Right atrium auricular region (tissue), 2 donors: Measurements from ENCODE around the gene NRF1. TPM values are rescaled to one million over a fixed set of nuclear protein-coding genes. Genes with fewer than 3 reads are reported as not detected.

Experiments used
- DNase-seq: peaks from one replicate; pipeline ENCODE4 v3.0.0-alpha.2; 2019; ENCODE audit warnings: low spot score
- H3K27ac ChIP-seq, 2 donors: fragments of 200-600 bp; sonication (generic); 1 replicate in 1 of 2; 2 replicates in 1 of 2; pipeline ENCODE4 v1.5.1; 2016 to 2019
- H3K27me3 ChIP-seq, 2 donors: fragments of 200-600 bp; sonication (generic); one replicate each; pipeline versions ENCODE4 v1.5.1 to v1.6.0; 2017 to 2019
- H3K36me3 ChIP-seq: fragments of 200-600 bp; sonication (generic); one replicate; pipeline ENCODE4 v1.5.1; 2016
- H3K4me1 ChIP-seq, 2 donors: fragments of 200-600 bp; sonication (generic); one replicate each; pipeline versions ENCODE4 v1.5.1 to v1.6.0; 2017 to 2019
- H3K4me3 ChIP-seq, 2 donors: fragments of 200-600 bp; sonication (generic); 1 replicate in 1 of 2; 2 replicates in 1 of 2; pipeline ENCODE4 v1.5.1; 2017 to 2019; ENCODE audit warnings: mild to moderate bottlenecking in 1 of 2, moderate library complexity in 1 of 2
- H3K9me3 ChIP-seq, 2 donors: fragments of 200-600 bp; sonication (generic); one replicate each; pipeline ENCODE4 v1.5.1; 2019
- total RNA-seq, 2 donors: library from RNA; depleted of rRNA; stranded (reverse); fragments of >200 nt; gene quantifications; one replicate each; pipeline ENCODE4 v1.1.0, GENCODE V29; 2016
- TF ChIP-seq, protein P1 (sequence below), 2 donors: fragments of 200-600 bp; sonication (generic); IDR thresholded peaks; one replicate each; pipeline ENCODE4 v1.5.1; 2019; ENCODE audit warnings: antibody characterized with exemption in 2 of 2

Gene NRF1
- total RNA-seq, 2 donors from 2014 or later, result 14.9 to 21.2 TPM

GRCh38 chr7:129684777-129685176, 73.3 kb downstream of the NRF1 start:
- no peaks in the 10 kb centered on the region for H3K36me3 ChIP-seq
- no peak overlapping the region for H3K27ac ChIP-seq
- H3K9me3 ChIP-seq, result no peaks in the 10 kb centered on the region
- DNase-seq, result no peak
- H3K4me1 ChIP-seq, result no peaks in the 10 kb centered on the region
- no peak overlapping the region for H3K4me3 ChIP-seq
- TF ChIP-seq, protein P1, sequence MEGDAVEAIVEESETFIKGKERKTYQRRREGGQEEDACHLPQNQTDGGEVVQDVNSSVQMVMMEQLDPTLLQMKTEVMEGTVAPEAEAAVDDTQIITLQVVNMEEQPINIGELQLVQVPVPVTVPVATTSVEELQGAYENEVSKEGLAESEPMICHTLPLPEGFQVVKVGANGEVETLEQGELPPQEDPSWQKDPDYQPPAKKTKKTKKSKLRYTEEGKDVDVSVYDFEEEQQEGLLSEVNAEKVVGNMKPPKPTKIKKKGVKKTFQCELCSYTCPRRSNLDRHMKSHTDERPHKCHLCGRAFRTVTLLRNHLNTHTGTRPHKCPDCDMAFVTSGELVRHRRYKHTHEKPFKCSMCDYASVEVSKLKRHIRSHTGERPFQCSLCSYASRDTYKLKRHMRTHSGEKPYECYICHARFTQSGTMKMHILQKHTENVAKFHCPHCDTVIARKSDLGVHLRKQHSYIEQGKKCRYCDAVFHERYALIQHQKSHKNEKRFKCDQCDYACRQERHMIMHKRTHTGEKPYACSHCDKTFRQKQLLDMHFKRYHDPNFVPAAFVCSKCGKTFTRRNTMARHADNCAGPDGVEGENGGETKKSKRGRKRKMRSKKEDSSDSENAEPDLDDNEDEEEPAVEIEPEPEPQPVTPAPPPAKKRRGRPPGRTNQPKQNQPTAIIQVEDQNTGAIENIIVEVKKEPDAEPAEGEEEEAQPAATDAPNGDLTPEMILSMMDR (IDR thresholded peaks at IDR 0.05), result no peak
- no peaks in the 10 kb centered on the region for H3K27me3 ChIP-seq

- TF ChIP-seq, protein P1 (IDR thresholded peaks at IDR 0.05), result no peak
- DNase-seq, result no peak
- Histone ChIP-seq H3K36me3 (peaks cover 3% of the 10 kb centered on the region), H3K27me3 (no peaks in the 10 kb centered on the region), H3K4me1 (no peaks in the 10 kb centered on the region), H3K4me3 (no peak overlapping the region), H3K27ac (no peak overlapping the region), H3K9me3 (no peaks in the 10 kb centered on the region)
Measured at GRCh38 chr7:129686063-129686462, 74.5 kb downstream of the NRF1 start.

DNA sequence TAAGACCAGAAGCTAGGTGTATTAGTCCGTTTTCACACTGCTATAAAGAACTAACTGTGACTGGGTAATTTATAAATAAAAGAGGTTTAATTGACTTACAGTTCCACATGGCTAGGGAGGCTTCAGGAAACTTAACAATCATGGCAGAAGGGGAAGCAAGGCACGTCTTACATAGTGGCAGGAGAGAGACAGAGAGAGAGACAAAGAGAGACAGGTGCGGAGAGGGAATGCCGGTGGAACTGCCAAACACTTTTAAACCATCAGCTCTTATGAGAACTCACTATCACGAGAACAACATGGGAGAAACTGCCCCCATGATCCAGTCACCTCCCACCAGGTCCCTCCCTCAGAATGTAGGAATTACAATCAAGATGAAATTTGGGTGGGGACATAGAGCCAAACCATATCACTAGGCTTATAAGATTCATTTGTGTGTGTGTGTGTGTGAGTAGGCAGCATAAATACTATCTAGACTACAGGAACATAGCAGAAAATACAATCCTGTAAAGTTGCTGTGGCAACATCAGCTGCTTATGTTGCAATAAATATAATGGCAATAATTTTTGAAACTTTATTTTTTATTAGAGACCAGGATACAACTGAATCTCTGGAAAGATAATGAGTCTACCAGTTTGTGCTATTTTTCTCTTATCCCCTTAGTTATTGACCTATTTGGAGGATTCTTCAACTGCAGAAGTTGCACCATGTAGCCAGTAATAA, 77.1 kb downstream of the NRF1 start:
- TF ChIP-seq, protein P1 (IDR thresholded peaks at IDR 0.05), result no peak
- Histone ChIP-seq H3K4me1 (no peaks in the 10 kb centered on the region), H3K9me3 (no peaks in the 10 kb centered on the region), H3K27ac (no peak overlapping the region), H3K27me3 (no peaks in the 10 kb centered on the region), H3K4me3 (no peak overlapping the region), H3K36me3 (peaks cover 20% of the 10 kb centered on the region)
- DNase-seq, result no peak

GRCh38 chr7:129689995-129690581, 78.6 kb downstream of the NRF1 start:
- peaks cover 20% of the 10 kb centered on the region for H3K36me3 ChIP-seq
- no peak overlapping the region for H3K27ac ChIP-seq
- TF ChIP-seq, protein P1 (IDR thresholded peaks at IDR 0.05), result no peak
- no peaks in the 10 kb centered on the region for H3K9me3 ChIP-seq
- H3K27me3 ChIP-seq, result no peaks in the 10 kb centered on the region
- H3K4me3 ChIP-seq, result no peak overlapping the region
- DNase-seq, result no peak
- H3K4me1 ChIP-seq, result no peaks in the 10 kb centered on the region

GRCh38 chr7:129690701-129691100, 79.2 kb downstream of the NRF1 start:
- Histone ChIP-seq H3K36me3 (peaks cover 20% of the 10 kb centered on the region), H3K27me3 (no peaks in the 10 kb centered on the region), H3K9me3 (no peaks in the 10 kb centered on the region), H3K4me1 (no peaks in the 10 kb centered on the region), H3K4me3 (no peak overlapping the region), H3K27ac (no peak overlapping the region)
- DNase-seq, result no peak
- TF ChIP-seq, protein P1 (IDR thresholded peaks at IDR 0.05), result no peak
